SK-N-SH (cell line): ENCODE results near the gene SPTBN1. TPM values are rescaled to one million over a fixed set of nuclear protein-coding genes. Genes with fewer than 3 reads are reported as not detected.

ENCODE experiments used
- CTCF ChIA-PET: fragments of 300-600, 350-600 bp; formaldehyde crosslinking; extraction: SDS; loops from one replicate; lab custom pipeline; 2021; lab: Yijun Ruan, JAX
- POLR2A ChIA-PET: fragments of 350-600 bp; sonication (Branson Sonifier 250); formaldehyde crosslinking; extraction: SDS; loops from one replicate; lab custom pipeline; 2020; ENCODE audit warnings: antibody characterized with exemption, inconsistent platforms; lab: Yijun Ruan, JAX
- DNase-seq: peaks from one replicate; pipeline ENCODE4 v3.0.0; 2012
- H2AFZ ChIP-seq: fragments of 200-600 bp; sonication (generic); 2 replicates; pipeline ENCODE4 v1.8.1; 2016; ENCODE audit warnings: antibody characterized with exemption, mild to moderate bottlenecking, low read depth
- H3F3A ChIP-seq: fragments of 200-600 bp; sonication (generic); replicated peaks from 2 replicates; pipeline ENCODE3; 2016; ENCODE audit warnings: antibody characterized with exemption, mild to moderate bottlenecking; ENCODE audit not compliant: insufficient read depth
- H3K27ac ChIP-seq, 2 experiments: fragments of 200-500 bp in 1 of 2; fragments of 200-600 bp in 1 of 2; sonication (Bioruptor generic) in 1 of 2; sonication (generic), shearing (Covaris generic) in 1 of 2; 2 replicates each; pipeline versions ENCODE4 v1.5.1 to v1.6.1; 2014 to 2016; ENCODE audit warnings: low read depth in 2 of 2, inconsistent platforms in 1 of 2, low read length in 1 of 2, mild to moderate bottlenecking in 1 of 2, mixed read lengths in 1 of 2
- H3K27me3 ChIP-seq: fragments of 200-600 bp; sonication (generic), shearing (Covaris generic); 2 replicates; pipeline ENCODE4 v1.6.1; 2016; ENCODE audit warnings: mixed run types; ENCODE audit not compliant: insufficient read depth
- H3K36me3 ChIP-seq, 2 experiments: fragments of 200-500 bp in 1 of 2; fragments of 200-600 bp in 1 of 2; sonication (Bioruptor generic) in 1 of 2; sonication (generic) in 1 of 2; replicated peaks in 1 of 2; 2 replicates each; pipeline versions ENCODE3 to v1.5.1; 2014 to 2016; ENCODE audit warnings: low read length in 1 of 2, mild to moderate bottlenecking in 1 of 2; ENCODE audit not compliant: insufficient read depth in 2 of 2, control insufficient read depth in 1 of 2
- H3K4me1 ChIP-seq, 2 experiments: fragments of 200-500 bp in 1 of 2; fragments of 200-600 bp in 1 of 2; sonication (Bioruptor generic) in 1 of 2; sonication (generic), shearing (Covaris generic) in 1 of 2; 2 replicates each; pipeline versions ENCODE4 v1.5.1 to v1.6.1; 2014 to 2016; ENCODE audit warnings: low read depth in 1 of 2, low read length in 1 of 2, mixed run types in 1 of 2; ENCODE audit not compliant: insufficient read depth in 2 of 2, control insufficient read depth in 1 of 2
- H3K4me2 ChIP-seq: fragments of 200-600 bp; sonication (generic), shearing (Covaris generic); 2 replicates; pipeline ENCODE4 v1.6.1; 2017; ENCODE audit warnings: mixed run types
- H3K4me3 ChIP-seq, 2 experiments: fragments of 200-500 bp in 1 of 2; fragments of 200-600 bp in 1 of 2; sonication (Bioruptor generic) in 1 of 2; sonication (generic), shearing (Covaris generic) in 1 of 2; 2 replicates each; pipeline versions ENCODE4 v1.5.1 to v1.8.1; 2014 to 2016; ENCODE audit warnings: low read depth in 2 of 2, inconsistent platforms in 1 of 2, low read length in 1 of 2, mild to moderate bottlenecking in 1 of 2, mixed read lengths in 1 of 2, moderate library complexity in 1 of 2
- H3K79me2 ChIP-seq: fragments of 200-600 bp; sonication (generic); 2 replicates; pipeline ENCODE4 v1.8.1; 2017; ENCODE audit warnings: mild to moderate bottlenecking; ENCODE audit not compliant: insufficient read depth
- H3K9ac ChIP-seq: fragments of 200-600 bp; sonication (generic); 2 replicates; pipeline ENCODE4 v1.6.1; 2017; ENCODE audit warnings: mixed run types
- H3K9me2 ChIP-seq: fragments of 200-600 bp; sonication (generic); 2 replicates; pipeline ENCODE4 v1.6.1; 2017; ENCODE audit warnings: mixed run types
- H3K9me3 ChIP-seq: fragments of 200-600 bp; sonication (generic); 2 replicates; pipeline ENCODE4 v1.6.1; 2017; ENCODE audit warnings: mixed run types, mild to moderate bottlenecking, moderate library complexity
- H4K20me1 ChIP-seq: fragments of 200-600 bp; sonication (generic); 2 replicates; pipeline ENCODE4 v1.6.1; 2017; ENCODE audit warnings: mild to moderate bottlenecking, mixed run types; ENCODE audit not compliant: insufficient read depth
- CHD2 ChIP-seq: fragments of 150-350 bp; IDR thresholded peaks from 2 replicates; pipeline ENCODE4 v1.6.1; 2018; ENCODE audit warnings: low read length; ENCODE audit not compliant: partially characterized antibody
- ELF1 ChIP-seq: IDR thresholded peaks from 2 replicates; pipeline ENCODE4 v1.4.0; 2012
- EZH2phosphoT487 ChIP-seq: fragments of 200-600 bp; sonication (generic); IDR thresholded peaks from 2 replicates; pipeline ENCODE4 v1.6.1; 2017; ENCODE audit warnings: low read depth, mixed run types, mild to moderate bottlenecking, antibody characterized with exemption, moderate library complexity, borderline replicate concordance
- FOSL2 ChIP-seq: IDR thresholded peaks from 2 replicates; pipeline ENCODE4 v1.4.0; 2012; ENCODE audit warnings: low read depth, mild to moderate bottlenecking, moderate library complexity, borderline replicate concordance
- FOXJ3 ChIP-seq: sonication (generic); formaldehyde crosslinking; IDR thresholded peaks from 2 replicates; pipeline ENCODE4 v1.5.1; 2020; ENCODE audit warnings: mild to moderate bottlenecking, missing genetic modification reagents
- FOXM1 ChIP-seq: IDR thresholded peaks from 2 replicates; pipeline ENCODE4 v1.4.0; 2012; ENCODE audit warnings: low read depth, mild to moderate bottlenecking
- JUND ChIP-seq: IDR thresholded peaks from 2 replicates; pipeline ENCODE4 v1.4.0; 2012
- NRF1 ChIP-seq: IDR thresholded peaks from 2 replicates; pipeline ENCODE4 v1.6.1; 2012; ENCODE audit warnings: low read depth, mild to moderate bottlenecking, low read length
- POLR2AphosphoS5 ChIP-seq: IDR thresholded peaks from 2 replicates; pipeline ENCODE4 v1.6.1; 2012; ENCODE audit warnings: low read depth, low read length
- RAD21 ChIP-seq: IDR thresholded peaks from 2 replicates; pipeline ENCODE4 v1.6.1; 2012; ENCODE audit warnings: mild to moderate bottlenecking, low read length
- RXRA ChIP-seq: IDR thresholded peaks from 2 replicates; pipeline ENCODE4 v1.4.0; 2012; ENCODE audit warnings: low read depth, mild to moderate bottlenecking, borderline replicate concordance
- SIN3A ChIP-seq: IDR thresholded peaks from 2 replicates; pipeline ENCODE4 v1.6.1; 2012; ENCODE audit warnings: low read depth, mild to moderate bottlenecking, low read length, moderate library complexity, borderline replicate concordance
- TAF1 ChIP-seq: IDR thresholded peaks from 2 replicates; pipeline ENCODE4 v1.6.1; 2012; ENCODE audit warnings: low read depth, mild to moderate bottlenecking, low read length, moderate library complexity, borderline replicate concordance
- TCF12 ChIP-seq: IDR thresholded peaks from 2 replicates; pipeline ENCODE4 v1.4.0; 2012
- TEAD4 ChIP-seq: IDR thresholded peaks from 2 replicates; pipeline ENCODE4 v1.4.0; 2012; ENCODE audit warnings: mild to moderate bottlenecking, borderline replicate concordance; ENCODE audit not compliant: insufficient read depth
- YY1 ChIP-seq: IDR thresholded peaks from 2 replicates; pipeline ENCODE4 v1.4.0; 2012; ENCODE audit warnings: low read depth, mild to moderate bottlenecking
- WGBS: methylation state at CpG from one replicate; pipeline ENCODE4 v1.1.6; 2017; ENCODE audit warnings: low lambda C conversion rate; 5-methylcytosine and 5-hydroxymethylcytosine counted together
- polyA plus RNA-seq, 3 experiments: library from polyadenylated mRNA; depleted of rRNA; stranded (reverse); fragments of >200 nt; gene quantifications; 2 replicates each; pipeline ENCODE4 v1.2.3, GENCODE V29; 2012
- TF ChIP-seq, protein P1 (sequence below): IDR thresholded peaks from 2 replicates; pipeline ENCODE4; 2012
- TF ChIP-seq, protein P2 (sequence below): fragments of 200-600 bp; sonication (generic); IDR thresholded peaks from 2 replicates; pipeline ENCODE4 v1.6.1; 2017; ENCODE audit warnings: antibody characterized with exemption, mild to moderate bottlenecking, moderate library complexity
- TF ChIP-seq, protein P3 (sequence below): IDR thresholded peaks from 2 replicates; pipeline ENCODE4 v1.4.0; 2012; ENCODE audit warnings: low read depth, borderline replicate concordance

The SPTBN1 gene
- polyA plus RNA-seq, 1 of the 3 experiments (the other 2 are of a cell fraction): 29.1 TPM

DNA sequence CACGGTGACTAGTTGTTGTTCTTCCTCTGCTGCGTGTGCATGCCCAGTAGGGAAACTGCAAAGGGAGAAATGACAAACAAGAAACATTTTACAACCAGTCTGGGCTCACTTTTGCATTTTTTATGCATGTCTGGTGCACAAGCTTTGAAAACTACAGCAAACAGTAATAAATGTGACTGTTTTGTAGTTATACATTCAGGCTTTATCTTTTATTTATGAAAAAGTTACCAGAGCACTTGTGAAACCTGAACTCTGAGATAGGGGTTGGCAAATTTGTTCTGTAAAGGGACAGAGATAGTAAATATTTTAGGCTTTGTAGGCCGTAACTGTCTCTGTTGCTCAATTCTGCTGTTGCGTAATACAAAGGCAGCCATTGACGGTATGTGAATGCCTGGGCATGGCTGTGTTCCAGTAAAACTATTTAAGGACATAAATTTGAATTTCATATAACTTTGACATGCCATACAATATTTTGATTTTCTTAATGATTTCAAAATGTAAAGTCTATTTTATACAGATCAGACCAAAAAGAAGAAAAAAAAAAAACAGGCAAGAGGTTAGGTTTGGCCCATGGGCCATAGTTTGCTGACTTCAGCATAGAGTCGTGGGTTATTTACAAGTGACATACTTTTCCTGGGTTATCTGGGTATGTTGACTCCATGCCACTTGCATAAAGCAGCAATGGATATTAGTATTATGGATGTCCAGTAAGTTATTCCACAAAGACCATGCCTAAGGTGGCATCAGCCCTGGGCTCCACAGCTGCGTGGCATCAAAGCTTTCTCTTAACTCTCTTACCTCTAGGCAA is 213.8 kb downstream of the SPTBN1 start:
- H2AFZ ChIP-seq: no peak overlapping the region
- no peaks in the 10 kb centered on the region for H3K9me2 ChIP-seq
- no peaks in the 10 kb centered on the region for H3K27me3 ChIP-seq
- no peaks in the 10 kb centered on the region for H3K79me2 ChIP-seq
- no peak overlapping the region for H3K27ac ChIP-seq
- peaks cover 2 to 31% of the 10 kb centered on the region in 2 experiments; a peak in 3 of 4 replicates for H3K4me1 ChIP-seq
- H3K4me2 ChIP-seq: no peak overlapping the region
- no peak overlapping the region for H3K9ac ChIP-seq
- no peak for TF ChIP-seq RAD21
- no peak for TF ChIP-seq EZH2phosphoT487
- no peak for TF ChIP-seq POLR2AphosphoS5
- TF ChIP-seq, protein P1, sequence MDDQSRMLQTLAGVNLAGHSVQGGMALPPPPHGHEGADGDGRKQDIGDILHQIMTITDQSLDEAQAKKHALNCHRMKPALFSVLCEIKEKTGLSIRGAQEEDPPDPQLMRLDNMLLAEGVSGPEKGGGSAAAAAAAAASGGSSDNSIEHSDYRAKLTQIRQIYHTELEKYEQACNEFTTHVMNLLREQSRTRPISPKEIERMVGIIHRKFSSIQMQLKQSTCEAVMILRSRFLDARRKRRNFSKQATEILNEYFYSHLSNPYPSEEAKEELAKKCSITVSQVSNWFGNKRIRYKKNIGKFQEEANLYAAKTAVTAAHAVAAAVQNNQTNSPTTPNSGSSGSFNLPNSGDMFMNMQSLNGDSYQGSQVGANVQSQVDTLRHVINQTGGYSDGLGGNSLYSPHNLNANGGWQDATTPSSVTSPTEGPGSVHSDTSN: no peak
- no peak for TF ChIP-seq TEAD4
- no peak for TF ChIP-seq FOXM1
- no peak for TF ChIP-seq RXRA
- TF ChIP-seq JUND: no peak
- TF ChIP-seq SIN3A: no peak
- TF ChIP-seq TAF1: no peak
- TF ChIP-seq TCF12: no peak
- TF ChIP-seq YY1: no peak
- TF ChIP-seq FOSL2: no peak
- no peak for TF ChIP-seq FOXJ3 (CRISPR knock-in tag)
- no peak for TF ChIP-seq NRF1
- no peak for TF ChIP-seq CHD2
- TF ChIP-seq, protein P2, sequence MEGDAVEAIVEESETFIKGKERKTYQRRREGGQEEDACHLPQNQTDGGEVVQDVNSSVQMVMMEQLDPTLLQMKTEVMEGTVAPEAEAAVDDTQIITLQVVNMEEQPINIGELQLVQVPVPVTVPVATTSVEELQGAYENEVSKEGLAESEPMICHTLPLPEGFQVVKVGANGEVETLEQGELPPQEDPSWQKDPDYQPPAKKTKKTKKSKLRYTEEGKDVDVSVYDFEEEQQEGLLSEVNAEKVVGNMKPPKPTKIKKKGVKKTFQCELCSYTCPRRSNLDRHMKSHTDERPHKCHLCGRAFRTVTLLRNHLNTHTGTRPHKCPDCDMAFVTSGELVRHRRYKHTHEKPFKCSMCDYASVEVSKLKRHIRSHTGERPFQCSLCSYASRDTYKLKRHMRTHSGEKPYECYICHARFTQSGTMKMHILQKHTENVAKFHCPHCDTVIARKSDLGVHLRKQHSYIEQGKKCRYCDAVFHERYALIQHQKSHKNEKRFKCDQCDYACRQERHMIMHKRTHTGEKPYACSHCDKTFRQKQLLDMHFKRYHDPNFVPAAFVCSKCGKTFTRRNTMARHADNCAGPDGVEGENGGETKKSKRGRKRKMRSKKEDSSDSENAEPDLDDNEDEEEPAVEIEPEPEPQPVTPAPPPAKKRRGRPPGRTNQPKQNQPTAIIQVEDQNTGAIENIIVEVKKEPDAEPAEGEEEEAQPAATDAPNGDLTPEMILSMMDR: no peak
- TF ChIP-seq, protein P3, sequence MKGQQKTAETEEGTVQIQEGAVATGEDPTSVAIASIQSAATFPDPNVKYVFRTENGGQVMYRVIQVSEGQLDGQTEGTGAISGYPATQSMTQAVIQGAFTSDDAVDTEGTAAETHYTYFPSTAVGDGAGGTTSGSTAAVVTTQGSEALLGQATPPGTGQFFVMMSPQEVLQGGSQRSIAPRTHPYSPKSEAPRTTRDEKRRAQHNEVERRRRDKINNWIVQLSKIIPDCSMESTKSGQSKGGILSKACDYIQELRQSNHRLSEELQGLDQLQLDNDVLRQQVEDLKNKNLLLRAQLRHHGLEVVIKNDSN: no peak
- no peak for TF ChIP-seq ELF1
- H3K4me3 ChIP-seq: no peak overlapping the region
- POLR2A ChIA-PET: no interaction called here
- no peak for DNase-seq
- H3K36me3 ChIP-seq: peaks cover 44 to 60% of the 10 kb centered on the region in 2 experiments
- no peaks in the 10 kb centered on the region for H4K20me1 ChIP-seq
- CTCF ChIA-PET: interaction anchor here (1.2 kb wide), 1 partner anchor 15 kb away, joined by 3 read pairs; no protein-coding TSS in a partner anchor
- 78% methylated on average over 7 of the region's 7 CpGs for WGBS
- H3K9me3 ChIP-seq: no peaks in the 10 kb centered on the region
- H3F3A ChIP-seq: peaks cover 26% of the 10 kb centered on the region
